ENCODE results near the gene SSUH2.

SSUH2 gene

GRCh38 chr3:8647137-8647985, 2.8 kb upstream of the SSUH2 start:
- no peak overlapping the region for H3K9ac ChIP-seq (ENCODE audit: insufficient read length)

GRCh38 chr3:8646313-8646938, 1.8 kb upstream of the SSUH2 start:
- Histone ChIP-seq H3K4me3 (peak overlapping the region; percentile 47), H3K9ac (ENCODE audit: insufficient read length) (no peak overlapping the region), H3K36me3 (ENCODE audit: insufficient read depth, low read length) (no peaks in the 10 kb centered on the region), H3K9me3 (ENCODE audit: low read depth, low read length) (no peaks in the 10 kb centered on the region), H3K27ac (no peak overlapping the region)
- TF ChIP-seq POLR2AphosphoS5 (IDR thresholded peaks at IDR 0.05; ENCODE audit: borderline replicate concordance, low read depth, low read length) (no peak), FOXP2 (optimal IDR thresholded peaks at IDR 0.05; ENCODE audit: control extremely low read depth, extremely low read length, insufficient read depth) (no peak), EZH2 (IDR thresholded peaks at IDR 0.05) (no peak)
- DNase-seq (ENCODE audit: low read depth, low spot score): peak; percentile 14

More at GRCh38 chr3:8647137-8647985, 2.8 kb upstream of the SSUH2 start:
- Histone ChIP-seq H3K27ac (no peak overlapping the region), H3K4me3 (no peak overlapping the region), H3K36me3 (ENCODE audit: insufficient read depth, low read length) (no peaks in the 10 kb centered on the region), H3K9me3 (ENCODE audit: low read depth, low read length) (no peaks in the 10 kb centered on the region)
- DNase-seq (ENCODE audit: low read depth, low spot score): no peak
- no peak for TF ChIP-seq EZH2 (IDR thresholded peaks at IDR 0.05)
- no peak for TF ChIP-seq FOXP2 (optimal IDR thresholded peaks at IDR 0.05; ENCODE audit: control extremely low read depth, extremely low read length, insufficient read depth)
- TF ChIP-seq POLR2AphosphoS5 (IDR thresholded peaks at IDR 0.05; ENCODE audit: borderline replicate concordance, low read depth, low read length): no peak

- Histone ChIP-seq H3K9me3 (ENCODE audit: low read depth, low read length) (no peaks in the 10 kb centered on the region), H3K36me3 (ENCODE audit: insufficient read depth, low read length) (no peaks in the 10 kb centered on the region), H3K4me3 (no peak overlapping the region), H3K27ac (no peak overlapping the region), H3K9ac (ENCODE audit: insufficient read length) (no peak overlapping the region)
- DNase-seq (ENCODE audit: low read depth, low spot score): no peak
- no peak for TF ChIP-seq FOXP2 (optimal IDR thresholded peaks at IDR 0.05; ENCODE audit: control extremely low read depth, extremely low read length, insufficient read depth)
- TF ChIP-seq POLR2AphosphoS5 (IDR thresholded peaks at IDR 0.05; ENCODE audit: borderline replicate concordance, low read depth, low read length): no peak
- TF ChIP-seq EZH2 (IDR thresholded peaks at IDR 0.05): no peak
These were observed 1.1 kb upstream of the SSUH2 start for GRCh38 chr3:8645712-8646111.

- no peak for DNase-seq (ENCODE audit: low read depth, low spot score)
- Histone ChIP-seq H3K36me3 (ENCODE audit: insufficient read depth, low read length) (no peaks in the 10 kb centered on the region), H3K9me3 (ENCODE audit: low read depth, low read length) (no peaks in the 10 kb centered on the region), H3K9ac (ENCODE audit: insufficient read length) (no peak overlapping the region), H3K27ac (no peak overlapping the region), H3K4me3 (no peak overlapping the region)
- TF ChIP-seq FOXP2 (optimal IDR thresholded peaks at IDR 0.05; ENCODE audit: control extremely low read depth, extremely low read length, insufficient read depth) (no peak), POLR2AphosphoS5 (IDR thresholded peaks at IDR 0.05; ENCODE audit: borderline replicate concordance, low read depth, low read length) (no peak), EZH2 (IDR thresholded peaks at IDR 0.05) (no peak)
These were observed 769 bp downstream of the SSUH2 start for GRCh38 chr3:8643693-8644365.

GRCh38 chr3:8642001-8642400, 2.6 kb downstream of the SSUH2 start:
- no peak overlapping the region for H3K27ac ChIP-seq
- DNase-seq (ENCODE audit: low read depth, low spot score): no peak
- no peak overlapping the region for H3K4me3 ChIP-seq
- TF ChIP-seq POLR2AphosphoS5 (IDR thresholded peaks at IDR 0.05; ENCODE audit: borderline replicate concordance, low read depth, low read length): no peak
- no peak for TF ChIP-seq FOXP2 (optimal IDR thresholded peaks at IDR 0.05; ENCODE audit: control extremely low read depth, extremely low read length, insufficient read depth)
- no peak for TF ChIP-seq EZH2 (IDR thresholded peaks at IDR 0.05)
- no peak overlapping the region for H3K9ac ChIP-seq (ENCODE audit: insufficient read length)
- no peaks in the 10 kb centered on the region for H3K9me3 ChIP-seq (ENCODE audit: low read depth, low read length)
- no peaks in the 10 kb centered on the region for H3K36me3 ChIP-seq (ENCODE audit: insufficient read depth, low read length)

- H3K9ac ChIP-seq (ENCODE audit: insufficient read length): no peak overlapping the region
- TF ChIP-seq EZH2 (IDR thresholded peaks at IDR 0.05) (no peak), FOXP2 (optimal IDR thresholded peaks at IDR 0.05; ENCODE audit: control extremely low read depth, extremely low read length, insufficient read depth) (no peak), POLR2AphosphoS5 (IDR thresholded peaks at IDR 0.05; ENCODE audit: borderline replicate concordance, low read depth, low read length) (no peak)
- no peak overlapping the region for H3K27ac ChIP-seq
- no peak overlapping the region for H3K4me3 ChIP-seq
- DNase-seq (ENCODE audit: low read depth, low spot score): no peak
- no peaks in the 10 kb centered on the region for H3K9me3 ChIP-seq (ENCODE audit: low read depth, low read length)
- no peaks in the 10 kb centered on the region for H3K36me3 ChIP-seq (ENCODE audit: insufficient read depth, low read length)
These were observed 3.1 kb downstream of the SSUH2 start for GRCh38 chr3:8641472-8641871.

- DNase-seq (ENCODE audit: low read depth, low spot score): no peak
- Histone ChIP-seq H3K27ac (no peak overlapping the region), H3K9me3 (ENCODE audit: low read depth, low read length) (no peaks in the 10 kb centered on the region), H3K4me3 (no peak overlapping the region), H3K36me3 (ENCODE audit: insufficient read depth, low read length) (no peaks in the 10 kb centered on the region), H3K9ac (ENCODE audit: insufficient read length) (no peak overlapping the region)
- no peak for TF ChIP-seq POLR2AphosphoS5 (IDR thresholded peaks at IDR 0.05; ENCODE audit: borderline replicate concordance, low read depth, low read length)
- no peak for TF ChIP-seq FOXP2 (optimal IDR thresholded peaks at IDR 0.05; ENCODE audit: control extremely low read depth, extremely low read length, insufficient read depth)
- no peak for TF ChIP-seq EZH2 (IDR thresholded peaks at IDR 0.05)
These were observed 4.4 kb downstream of the SSUH2 start for GRCh38 chr3:8640223-8640622.

GRCh38 chr3:8639659-8640000, 5.0 kb downstream of the SSUH2 start:
- TF ChIP-seq POLR2AphosphoS5 (IDR thresholded peaks at IDR 0.05; ENCODE audit: borderline replicate concordance, low read depth, low read length) (no peak), FOXP2 (optimal IDR thresholded peaks at IDR 0.05; ENCODE audit: control extremely low read depth, extremely low read length, insufficient read depth) (no peak), EZH2 (IDR thresholded peaks at IDR 0.05) (no peak)
- H3K36me3 ChIP-seq (ENCODE audit: insufficient read depth, low read length): no peaks in the 10 kb centered on the region
- H3K9me3 ChIP-seq (ENCODE audit: low read depth, low read length): no peaks in the 10 kb centered on the region
- DNase-seq (ENCODE audit: low read depth, low spot score): no peak
- H3K4me3 ChIP-seq: no peak overlapping the region
- H3K27ac ChIP-seq: no peak overlapping the region
- H3K9ac ChIP-seq (ENCODE audit: insufficient read length): no peak overlapping the region
